CD14-positive monocyte (primary cell): ENCODE results near the gene WFDC6. TPM values are rescaled to one million over a fixed set of nuclear protein-coding genes. Genes with fewer than 3 reads are reported as not detected.
"Not testable (repeated sequence)": the region's sequence is repeated elsewhere in the genome, so short reads cannot be mapped to it uniquely, and the experiment has no call there.

ENCODE experiments used
- DNase-seq, 3 donors: peaks; one replicate each; pipeline ENCODE4 v3.0.0-alpha.2; 2011 to 2022
- H2AFZ ChIP-seq: 2 replicates; pipeline ENCODE4 v1.6.0; 2012; ENCODE audit warnings: mild to moderate bottlenecking, low read depth, low read length, inconsistent platforms; ENCODE audit not compliant: insufficient read depth, poor library complexity, severe bottlenecking
- H3K27ac ChIP-seq, 2 donors: 1 replicate in 1 of 2; 2 replicates in 1 of 2; pipeline ENCODE4 v1.5.1; 2012 to 2013; ENCODE audit warnings: low read length in 2 of 2, control low read depth in 1 of 2, inconsistent platforms in 1 of 2, low read depth in 1 of 2, mild to moderate bottlenecking in 1 of 2
- H3K27me3 ChIP-seq, 2 donors: one replicate each; pipeline versions ENCODE4 v1.6.0 to v1.6.1; 2011 to 2013; ENCODE audit warnings: low read length in 2 of 2; ENCODE audit not compliant: control insufficient read depth in 2 of 2, insufficient read depth in 2 of 2
- H3K36me3 ChIP-seq, 2 donors: replicated peaks in 1 of 2; 1 replicate in 1 of 2; 2 replicates in 1 of 2; pipeline versions ENCODE4 v1.5.1 to v1.6.1; 2012 to 2013; ENCODE audit warnings: low read length in 2 of 2, control low read depth in 1 of 2, inconsistent platforms in 1 of 2, mild to moderate bottlenecking in 1 of 2; ENCODE audit not compliant: insufficient read depth in 2 of 2, control insufficient read depth in 1 of 2
- H3K4me1 ChIP-seq, 2 donors: 1 replicate in 1 of 2; 2 replicates in 1 of 2; pipeline versions ENCODE4 v1.5.1 to v1.6.1; 2012 to 2013; ENCODE audit warnings: low read length in 2 of 2, control low read depth in 1 of 2, inconsistent platforms in 1 of 2, mild to moderate bottlenecking in 1 of 2, moderate library complexity in 1 of 2; ENCODE audit not compliant: insufficient read depth in 2 of 2, control insufficient read depth in 1 of 2
- H3K4me2 ChIP-seq: replicated peaks from 2 replicates; pipeline ENCODE3; 2012; ENCODE audit warnings: low read length, moderate library complexity, mild to moderate bottlenecking; ENCODE audit not compliant: poor library complexity, severe bottlenecking; ENCODE audit errors: extremely low read depth
- H3K4me3 ChIP-seq, 3 experiments: fragments of 200-600 bp in 1 of 3; sonication (generic) in 1 of 3; replicated peaks in 1 of 3; 1 replicate in 2 of 3; 2 replicates in 1 of 3; pipeline ENCODE4 v1.5.1; 2011 to 2013; ENCODE audit warnings: low read length in 3 of 3, mild to moderate bottlenecking in 3 of 3, control low read depth in 2 of 3, low read depth in 2 of 3, inconsistent platforms in 1 of 3, moderate library complexity in 1 of 3
- H3K79me2 ChIP-seq: 2 replicates; pipeline ENCODE4 v1.6.0; 2012; ENCODE audit warnings: mild to moderate bottlenecking, control low read depth, inconsistent platforms, low read length, moderate library complexity; ENCODE audit not compliant: insufficient read depth
- H3K9ac ChIP-seq: 2 replicates; pipeline ENCODE4 v1.6.0; 2017; ENCODE audit warnings: low read length, mild to moderate bottlenecking; ENCODE audit not compliant: insufficient read depth, poor library complexity, severe bottlenecking
- H3K9me3 ChIP-seq, 2 donors: replicated peaks in 1 of 2; 1 replicate in 1 of 2; 2 replicates in 1 of 2; pipeline versions ENCODE4 v1.5.1 to v1.6.1; 2012 to 2013; ENCODE audit warnings: low read length in 2 of 2, control low read depth in 1 of 2; ENCODE audit not compliant: control insufficient read depth in 1 of 2, insufficient read depth in 1 of 2
- H4K20me1 ChIP-seq: 2 replicates; pipeline ENCODE4 v1.6.0; 2012; ENCODE audit warnings: mild to moderate bottlenecking, low read length, control low read depth, moderate library complexity; ENCODE audit not compliant: insufficient read depth
- H3K27ac Mint-ChIP-seq, 7 donors: one replicate each; pipeline ENCODE4 v1.8.0; 2020; ENCODE audit warnings: mild to moderate bottlenecking in 7 of 7, mixed read lengths in 7 of 7, moderate library complexity in 6 of 7, inconsistent platforms in 2 of 7
- H3K27me3 Mint-ChIP-seq, 3 donors: one replicate each; pipeline ENCODE4 v1.8.0; 2021 to 2022; ENCODE audit warnings: low read depth in 3 of 3, mild to moderate bottlenecking in 3 of 3, mixed read lengths in 3 of 3, moderate library complexity in 3 of 3, inconsistent platforms in 1 of 3
- H3K36me3 Mint-ChIP-seq, 2 donors: one replicate each; pipeline ENCODE4 v1.8.0; 2020; ENCODE audit warnings: mixed read lengths in 2 of 2, inconsistent platforms in 1 of 2, mild to moderate bottlenecking in 1 of 2
- H3K4me1 Mint-ChIP-seq: one replicate; pipeline ENCODE4 v1.8.0; 2020; ENCODE audit warnings: mild to moderate bottlenecking, mixed read lengths
- H3K4me3 Mint-ChIP-seq, 2 donors: one replicate each; pipeline ENCODE4 v1.8.0; 2020; ENCODE audit warnings: mild to moderate bottlenecking in 2 of 2, mixed read lengths in 2 of 2, moderate library complexity in 1 of 2
- H3K9me3 Mint-ChIP-seq, 7 donors: one replicate each; pipeline ENCODE4 v1.8.0; 2020 to 2022; ENCODE audit warnings: mixed read lengths in 7 of 7, mild to moderate bottlenecking in 6 of 7, moderate library complexity in 6 of 7, inconsistent platforms in 2 of 7
- CTCF ChIP-seq: fragments of 200-600 bp; IDR thresholded peaks from one replicate; pipeline ENCODE4 v1.8.0; 2022; ENCODE audit warnings: antibody characterized with exemption, mild to moderate bottlenecking
- WGBS: methylation state at CpG from one replicate; pipeline ENCODE4 v1.1.5; 2013; ENCODE audit warnings: missing lambda C conversion rate; ENCODE audit not compliant: insufficient coverage; 5-methylcytosine and 5-hydroxymethylcytosine counted together
- intact Hi-C, 2 donors: fragments of 100-400 bp; cut with micrococcal nuclease; formaldehyde crosslinking; loops; one replicate each; pipeline versions ENCODE4 v1.15.0 to v1.15.1; 2023
- polyA plus RNA-seq, 3 donors: library from polyadenylated mRNA; depleted of rRNA in 1 of 3; unstranded in 2 of 3; stranded (reverse) in 1 of 3; fragments of 300-500 nt in 2 of 3; fragments of >200 nt in 1 of 3; fragmentation: Illumina TruSeq in 2 of 3; gene quantifications; 1 replicate in 2 of 3; 2 replicates in 1 of 3; pipeline ENCODE4 v1.2.3, GENCODE V29; 2012 to 2021

The WFDC6 gene
- polyA plus RNA-seq, 3 donors = not detected

GRCh38 chr20:45575931-45576330 is 36.6 kb upstream of the WFDC6 start:
- Histone ChIP-seq H3K27ac (no peak overlapping the region), H3K4me2 (no peak overlapping the region), H3K4me1 (no peaks in the 10 kb centered on the region), H3K79me2 (no peaks in the 10 kb centered on the region), H3K27me3 (no peaks in the 10 kb centered on the region), H3K9me3 (no peaks in the 10 kb centered on the region), H2AFZ (no peak overlapping the region), H3K4me3 (no peak overlapping the region), H3K36me3 (no peaks in the 10 kb centered on the region), H3K9ac (no peak overlapping the region), H4K20me1 (no peaks in the 10 kb centered on the region)
- no peak overlapping the region for H3K4me3 Mint-ChIP-seq
- H3K9me3 Mint-ChIP-seq = peaks cover 0 to 4% (median 0%) of the 10 kb centered on the region in 7 donors
- intact Hi-C loops = no loop called here
- H3K36me3 Mint-ChIP-seq = no peaks in the 10 kb centered on the region
- TF ChIP-seq CTCF = no peak
- H3K4me1 Mint-ChIP-seq = no peaks in the 10 kb centered on the region
- no CpG with 5 or more reads among the region's 3 CpGs for WGBS
- H3K27ac Mint-ChIP-seq = no peak overlapping the region
- DNase-seq = no peak
- H3K27me3 Mint-ChIP-seq = peaks cover 7 to 24% (median 9%) of the 10 kb centered on the region in 3 donors

GRCh38 chr20:45569650-45570049 is 30.4 kb upstream of the WFDC6 start:
- H3K9me3 Mint-ChIP-seq, H3K9me3 ChIP-seq, H3K27ac Mint-ChIP-seq, H3K4me1 Mint-ChIP-seq, H3K9ac ChIP-seq, H2AFZ ChIP-seq, H3K36me3 ChIP-seq, H3K4me2 ChIP-seq, H4K20me1 ChIP-seq, H3K4me1 ChIP-seq, H3K4me3 ChIP-seq, H3K79me2 ChIP-seq, H3K27ac ChIP-seq, DNase-seq, intact Hi-C loops, H3K4me3 Mint-ChIP-seq, H3K36me3 Mint-ChIP-seq, H3K27me3 ChIP-seq: not testable (repeated sequence)
- WGBS = no CpG with 5 or more reads among the region's 1 CpG
- H3K27me3 Mint-ChIP-seq = peaks cover 3 to 18% (median 6%) of the 10 kb centered on the region in 3 donors
